Esophagus mucosa (tissue), 1 donor: Measurements from ENCODE around the gene AHDC1. TPM values are rescaled to one million over a fixed set of nuclear protein-coding genes. Genes with fewer than 3 reads are reported as not detected.
A peak's percentile ranks its signal among the peaks of the same experiment; 100 is the strongest.

Experiments used
- ATAC-seq: fragments of 200-7000 bp; cut with Tn5 transposase; one replicate; pipeline ENCODE4 v1.9.1; 2020
- total RNA-seq: library from RNA; stranded (reverse); gene quantifications from one replicate; pipeline ENCODE4 v1.2.4, GENCODE V29; 2023
- donor health status: DM: yes; HTN: yes; CAD: no.

The AHDC1 gene
- total RNA-seq, 1 donor from 2014 or later: 51.7 TPM

- no peak for ATAC-seq
These were observed 74.3 kb downstream of the AHDC1 start for GRCh38 chr1:27529704-27530018.

- peak; percentile 19 for ATAC-seq
These were observed 74.9 kb downstream of the AHDC1 start for GRCh38 chr1:27528818-27529703.

- peak; percentile 70 for ATAC-seq
These were observed 75.8 kb downstream of the AHDC1 start for GRCh38 chr1:27527890-27528817.

- no peak for ATAC-seq
These were observed 76.6 kb downstream of the AHDC1 start for GRCh38 chr1:27527223-27527889.

- no peak for ATAC-seq
These were observed 77.2 kb downstream of the AHDC1 start for GRCh38 chr1:27526569-27527222.

GRCh38 chr1:27525296-27526272 lies 78.4 kb downstream of the AHDC1 start:
- ATAC-seq: peak; percentile 24

GRCh38 chr1:27523337-27524020 lies 80.5 kb downstream of the AHDC1 start:
- no peak for ATAC-seq

GRCh38 chr1:27522432-27523336 lies 81.3 kb downstream of the AHDC1 start:
- peak; percentile 71 for ATAC-seq

GRCh38 chr1:27521861-27522431 lies 82.0 kb downstream of the AHDC1 start:
- no peak for ATAC-seq

- no peak for ATAC-seq
These were observed 82.6 kb downstream of the AHDC1 start for GRCh38 chr1:27521336-27521831.

GRCh38 chr1:27520651-27521050 lies 83.3 kb downstream of the AHDC1 start:
- ATAC-seq: no peak

- peak; percentile 0 for ATAC-seq
These were observed 84.3 kb downstream of the AHDC1 start for GRCh38 chr1:27519331-27520258.

GRCh38 chr1:27518808-27519207 lies 85.1 kb downstream of the AHDC1 start:
- ATAC-seq: no peak

GRCh38 chr1:27517907-27518718 lies 85.8 kb downstream of the AHDC1 start:
- ATAC-seq: peak; percentile 66

GRCh38 chr1:27517301-27517700 lies 86.6 kb downstream of the AHDC1 start:
- peak; percentile 23 for ATAC-seq

- no peak for ATAC-seq
These were observed 88.3 kb downstream of the AHDC1 start for GRCh38 chr1:27515626-27516025.

GRCh38 chr1:27513958-27514357 lies 90.0 kb downstream of the AHDC1 start:
- ATAC-seq: no peak
